ENCODE data around the gene ASPHD2.
"Not testable (repeated sequence)": the region's sequence is repeated elsewhere in the genome, so short reads cannot be mapped to it uniquely, and the experiment has no call there.

GRCh38 chr22:26408562-26409220, 20.4 kb upstream of the ASPHD2 start:
- TF ChIP-seq CTCF (conservative IDR thresholded peaks at IDR 0.05); EZH2 (IDR thresholded peaks at IDR 0.05; ENCODE audit: low read depth): not testable (repeated sequence)

Measured in PC-9 (cell line).